GM11168 (cell line): ENCODE results near the gene ACTN1.

Experiments used
- in situ Hi-C: fragments of 300-500 bp; cut with MboI; formaldehyde crosslinking; loops from one replicate; pipeline ENCODE4 v1.12.0; 2022; ENCODE audit warnings: low sequenced_read_pairs; ENCODE audit not compliant: unreplicated experiment

Gene ACTN1

GRCh38 chr14:68897559-68898155 is 81.4 kb downstream of the ACTN1 start:
- in situ Hi-C loops = no loop called here

DNA sequence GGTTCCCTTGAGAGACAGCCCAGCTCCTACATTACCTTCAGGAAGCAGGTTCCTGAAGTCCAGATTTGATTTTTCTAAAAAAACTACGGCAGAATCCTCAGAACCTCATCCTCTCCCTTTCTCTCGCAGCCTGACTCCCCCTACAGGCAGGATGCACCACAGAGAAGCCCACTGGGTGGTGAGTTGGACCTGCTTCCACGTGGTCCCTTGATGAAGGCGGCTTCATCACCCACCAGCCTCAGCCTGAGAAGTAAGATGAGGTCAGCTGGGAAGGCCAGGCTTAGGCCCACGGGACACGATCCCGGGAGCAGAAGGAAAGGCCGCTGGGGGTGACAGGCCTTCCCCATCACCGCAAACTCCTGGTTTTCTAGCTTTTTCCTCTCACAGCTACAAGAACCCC is 83.0 kb downstream of the ACTN1 start:
- in situ Hi-C loops = no loop called here

- in situ Hi-C loops = no loop called here
Observed at GRCh38 chr14:68894802-68895703, 84.0 kb downstream of the ACTN1 start.

- in situ Hi-C loops = no loop called here
Observed at GRCh38 chr14:68894123-68894522, 85.0 kb downstream of the ACTN1 start.

GRCh38 chr14:68893566-68893965 is 85.5 kb downstream of the ACTN1 start:
- in situ Hi-C loops = no loop called here

GRCh38 chr14:68892961-68893360 is 86.1 kb downstream of the ACTN1 start:
- in situ Hi-C loops = no loop called here

- in situ Hi-C loops = no loop called here
Observed at GRCh38 chr14:68891851-68892660, 87.0 kb downstream of the ACTN1 start.

GRCh38 chr14:68890173-68890931 is 88.8 kb downstream of the ACTN1 start:
- in situ Hi-C loops = no loop called here

DNA sequence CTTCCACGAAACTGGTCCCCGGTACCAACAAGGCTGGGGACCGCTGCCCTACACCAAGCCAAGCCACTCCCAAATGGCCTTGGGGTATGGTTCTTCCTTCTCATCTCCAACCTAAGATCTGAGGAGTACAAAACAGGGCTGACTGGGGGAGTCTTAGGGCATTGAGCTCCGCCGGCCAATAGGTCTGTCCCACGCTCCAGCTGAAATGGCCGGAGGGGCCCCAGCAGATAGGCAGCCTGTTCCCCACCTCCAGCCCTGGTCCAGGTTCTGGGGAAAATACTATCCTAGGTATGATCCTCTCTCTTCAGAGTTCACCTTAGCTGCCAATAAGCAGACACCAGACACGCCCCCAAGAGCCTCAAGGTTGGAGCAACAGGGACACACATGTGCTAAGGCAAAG is 90.2 kb downstream of the ACTN1 start:
- in situ Hi-C loops = no loop called here

- in situ Hi-C loops = no loop called here
Observed at GRCh38 chr14:68888025-68888850, 90.9 kb downstream of the ACTN1 start.

- in situ Hi-C loops = no loop called here
Observed at GRCh38 chr14:68886109-68886434, 93.0 kb downstream of the ACTN1 start.

- in situ Hi-C loops = no loop called here
Observed at GRCh38 chr14:68885226-68886108, 93.6 kb downstream of the ACTN1 start.

DNA sequence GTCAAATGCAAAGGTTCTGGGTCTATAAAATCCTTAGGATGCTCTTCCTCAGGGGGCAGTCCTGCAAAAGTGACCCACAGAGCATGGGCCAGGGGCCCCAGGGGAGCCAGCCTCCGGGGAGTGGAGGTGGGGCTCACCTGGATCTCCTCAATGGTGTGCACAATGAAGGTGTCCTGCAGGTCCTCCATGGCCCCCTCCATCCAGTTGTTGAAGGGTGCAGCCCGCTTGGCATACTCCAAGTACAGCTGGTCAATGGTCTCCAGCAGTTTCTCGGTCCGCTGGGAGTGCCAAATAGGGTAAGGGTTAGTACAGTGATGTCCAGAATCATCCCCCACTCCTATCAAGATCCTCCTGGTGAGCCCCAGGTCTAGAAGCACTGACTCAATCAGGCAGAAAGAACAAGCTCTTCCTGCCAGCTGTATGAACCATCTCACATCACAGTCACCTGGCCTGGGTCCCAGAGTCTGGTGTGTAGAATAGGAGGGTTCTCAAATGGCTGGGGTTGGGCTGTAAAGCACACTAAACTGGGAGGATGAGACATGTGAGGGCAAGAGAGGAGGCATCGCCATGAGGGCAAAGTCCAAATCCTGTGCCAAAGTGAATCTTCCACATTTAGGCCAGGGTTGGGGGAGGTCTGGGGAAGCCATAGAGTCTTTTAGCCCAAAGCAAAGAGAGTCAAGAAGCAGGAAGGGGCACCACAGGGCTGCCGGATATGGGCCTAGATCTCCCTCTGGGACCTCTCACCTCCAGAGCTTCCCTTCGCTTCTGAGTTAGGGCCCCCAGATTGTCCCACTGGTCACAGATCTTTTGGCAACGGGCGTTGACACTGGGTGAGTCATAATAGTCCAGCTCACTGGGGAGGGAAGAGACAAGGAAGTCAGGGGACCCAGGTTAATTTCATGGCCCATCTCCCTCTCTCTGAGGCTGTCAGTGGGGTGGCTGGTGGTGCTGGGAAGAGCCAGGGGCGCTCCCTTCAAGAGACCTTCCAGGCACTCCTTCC is 94.8 kb downstream of the ACTN1 start:
- in situ Hi-C loops = no loop called here

GRCh38 chr14:68882235-68882634 is 96.9 kb downstream of the ACTN1 start:
- in situ Hi-C loops = no loop called here

- in situ Hi-C loops = no loop called here
Observed at GRCh38 chr14:68881396-68881795, 97.7 kb downstream of the ACTN1 start.

GRCh38 chr14:68880581-68881105 is 98.5 kb downstream of the ACTN1 start:
- in situ Hi-C loops = no loop called here
